Aorta (tissue), 5 donors: Measurements from ENCODE around the gene MAPK10. TPM values are rescaled to one million over a fixed set of nuclear protein-coding genes. Genes with fewer than 3 reads are reported as not detected.
"Not testable (repeated sequence)": the region's sequence is repeated elsewhere in the genome, so short reads cannot be mapped to it uniquely, and the experiment has no call there.

Source experiments
- ATAC-seq: fragments of 200-7000 bp; cut with Tn5 transposase; one replicate; pipeline ENCODE4 v1.9.1; 2022; ENCODE audit warnings: moderate library complexity; ENCODE audit not compliant: low FRiP score
- DNase-seq, 2 donors: peaks; one replicate each; pipeline ENCODE4 v3.0.0-alpha.2; 2020
- H3K27ac ChIP-seq, 2 donors: one replicate each; pipeline ENCODE4 v1.5.1; 2013; ENCODE audit warnings: low read length in 2 of 2, mild to moderate bottlenecking in 2 of 2, moderate library complexity in 2 of 2, control low read depth in 1 of 2, inconsistent platforms in 1 of 2, low read depth in 1 of 2
- H3K27me3 ChIP-seq, 2 donors: one replicate each; pipeline ENCODE4 v1.6.1; 2013; ENCODE audit warnings: control low read depth in 1 of 2, low read length in 1 of 2, mild to moderate bottlenecking in 1 of 2, moderate library complexity in 1 of 2; ENCODE audit not compliant: insufficient read depth in 2 of 2, control insufficient read depth in 1 of 2
- H3K36me3 ChIP-seq, 2 donors: one replicate each; pipeline ENCODE4 v1.6.1; 2013; ENCODE audit warnings: control low read depth in 1 of 2, low read length in 1 of 2, mild to moderate bottlenecking in 1 of 2; ENCODE audit not compliant: insufficient read depth in 2 of 2, control insufficient read depth in 1 of 2
- H3K4me1 ChIP-seq, 2 donors: one replicate each; pipeline ENCODE4 v1.6.1; 2013; ENCODE audit warnings: low read length in 2 of 2, control low read depth in 1 of 2, mild to moderate bottlenecking in 1 of 2, moderate library complexity in 1 of 2; ENCODE audit not compliant: insufficient read depth in 2 of 2, control insufficient read depth in 1 of 2
- H3K4me3 ChIP-seq, 2 donors: one replicate each; pipeline ENCODE4 v1.5.1; 2013; ENCODE audit warnings: low read length in 2 of 2, control low read depth in 1 of 2, mild to moderate bottlenecking in 1 of 2
- H3K9me3 ChIP-seq: one replicate; pipeline ENCODE4 v1.6.1; 2013; ENCODE audit warnings: mild to moderate bottlenecking, low read length; ENCODE audit not compliant: control insufficient read depth
- WGBS, 2 donors: extraction: QIAGEN DNeasy Blood & Tissue Kit; methylation state at CpG; one replicate each; pipeline ENCODE4 v1.1.7; 2013; 5-methylcytosine and 5-hydroxymethylcytosine counted together
- intact Hi-C, 2 donors: fragments of 100-400 bp; cut with DNase I; formaldehyde crosslinking; loops; one replicate each; pipeline versions ENCODE4 v1.14.2 to v1.15.0; 2022
- polyA plus RNA-seq, 2 donors: library from polyadenylated mRNA; stranded (reverse); fragments of 200-250 nt; gene quantifications; one replicate each; pipeline ENCODE4 v1.2.3, GENCODE V29; 2013
- total RNA-seq, 2 donors: library from RNA; stranded (reverse); fragmentation: NEBNext Ultra II Directional; extraction: Animal tissue kit (Norgen Biotek cat#: 25700); gene quantifications; one replicate each; pipeline ENCODE4 v1.2.1, GENCODE V29; 2021
- donor health status: healthy with polysubstance abuse.
- donor health status: Bipolar disorder and iron deficiency.
- donor health status: DM: no; HTN: no; CAD: no.
- donor health status: DM: no; HTN: no; CAD: no.
- donor health status: DM: yes; HTN: yes; CAD: no.

The MAPK10 gene
- total and polyA plus RNA-seq, 4 donors, result 12.4 to 40.0 (median 24.1) TPM

- ATAC-seq (no peak), DNase-seq (no peak)
- WGBS, 2 donors, result 73 to 77% methylated on average over 1 of the region's 1 CpG
- Histone ChIP-seq H3K4me3 (no peak overlapping the region), H3K36me3 (no peaks in the 10 kb centered on the region), H3K27me3 (no peaks in the 10 kb centered on the region), H3K9me3 (no peaks in the 10 kb centered on the region), H3K27ac (no peak overlapping the region), H3K4me1 (no peaks in the 10 kb centered on the region)
- intact Hi-C loops, result no loop called here
Measured at GRCh38 chr4:86181585-86181984, 178.3 kb downstream of the MAPK10 start.

DNA sequence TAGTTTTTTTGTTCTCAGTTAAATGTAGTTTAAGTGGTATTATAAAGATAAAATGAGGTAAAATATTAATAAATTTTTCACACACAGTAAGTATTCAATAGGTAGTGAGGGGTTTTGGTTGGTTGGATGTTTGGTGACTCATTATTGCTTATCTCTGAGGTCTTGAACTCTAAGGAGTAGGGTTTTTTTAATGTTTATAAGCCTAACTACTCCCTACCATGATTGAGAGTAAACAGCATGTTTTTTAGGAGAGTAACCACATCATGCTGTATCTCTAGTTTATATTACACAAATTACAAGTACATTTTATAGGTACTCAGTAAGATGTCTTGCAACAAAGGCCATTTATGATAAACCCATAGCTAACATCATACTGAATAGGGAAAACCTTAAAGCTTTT, 181.6 kb downstream of the MAPK10 start:
- no peak overlapping the region for H3K4me3 ChIP-seq
- intact Hi-C loops, result no loop called here
- no peaks in the 10 kb centered on the region for H3K9me3 ChIP-seq
- no peaks in the 10 kb centered on the region for H3K36me3 ChIP-seq
- H3K4me1 ChIP-seq, result no peaks in the 10 kb centered on the region
- DNase-seq (no peak), ATAC-seq (no peak)
- no peak overlapping the region for H3K27ac ChIP-seq
- H3K27me3 ChIP-seq, result no peaks in the 10 kb centered on the region

GRCh38 chr4:86174506-86174905, 185.3 kb downstream of the MAPK10 start:
- intact Hi-C loops, result no loop called here
- H3K4me3 ChIP-seq, result no peak overlapping the region
- no peaks in the 10 kb centered on the region for H3K27me3 ChIP-seq
- no peak for ATAC-seq
- H3K36me3 ChIP-seq, result no peaks in the 10 kb centered on the region
- H3K27ac ChIP-seq, result no peak overlapping the region
- no peaks in the 10 kb centered on the region for H3K4me1 ChIP-seq
- H3K9me3 ChIP-seq, result no peaks in the 10 kb centered on the region
- no peak for DNase-seq
- WGBS, 2 donors, result 74 to 78% methylated on average over 1 of the region's 1 CpG

GRCh38 chr4:86168335-86168734, 191.5 kb downstream of the MAPK10 start:
- H3K27ac ChIP-seq, H3K4me1 ChIP-seq, DNase-seq, H3K27me3 ChIP-seq, H3K4me3 ChIP-seq, ATAC-seq, intact Hi-C loops, H3K36me3 ChIP-seq, H3K9me3 ChIP-seq: not testable (repeated sequence)
- 87 to 97% methylated on average over 10 of the region's 10 CpGs for WGBS, 2 donors

GRCh38 chr4:86160426-86160825, 199.4 kb downstream of the MAPK10 start:
- H3K27me3 ChIP-seq, result no peaks in the 10 kb centered on the region
- ATAC-seq, result no peak
- DNase-seq, result no peak
- H3K4me1 ChIP-seq, result no peaks in the 10 kb centered on the region
- 78 to 84% methylated on average over 2 of the region's 2 CpGs for WGBS, 2 donors
- no peaks in the 10 kb centered on the region for H3K36me3 ChIP-seq
- intact Hi-C loops, result no loop called here
- no peak overlapping the region for H3K4me3 ChIP-seq
- no peaks in the 10 kb centered on the region for H3K9me3 ChIP-seq
- H3K27ac ChIP-seq, result no peak overlapping the region

- intact Hi-C loops, result no loop called here
- ATAC-seq (no peak), DNase-seq (no peak)
Measured at GRCh38 chr4:86159216-86159615, 200.6 kb downstream of the MAPK10 start.

DNA sequence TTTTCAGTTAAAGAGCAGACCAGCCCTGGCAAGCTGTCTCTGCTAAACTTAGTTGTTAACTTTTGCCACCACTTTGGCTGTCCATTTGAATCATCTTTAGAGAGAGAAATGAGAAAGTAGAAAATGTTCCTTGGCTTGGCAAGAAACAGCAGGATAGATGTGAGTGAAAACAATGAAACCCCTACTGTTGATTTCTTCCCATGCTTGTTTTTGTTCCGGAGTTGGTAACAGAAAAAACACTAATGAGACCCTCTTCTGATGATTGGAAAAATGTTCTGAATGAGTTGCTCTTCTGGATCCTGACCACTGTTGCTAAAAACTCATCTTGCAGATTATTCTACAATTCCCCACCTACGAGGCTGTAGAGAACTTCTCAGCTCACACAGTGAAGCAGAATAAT, 203.3 kb downstream of the MAPK10 start:
- 76 to 80% methylated on average over 2 of the region's 2 CpGs for WGBS, 2 donors
- intact Hi-C loops, result no loop called here
- Histone ChIP-seq H3K4me3 (no peak overlapping the region), H3K9me3 (no peaks in the 10 kb centered on the region), H3K36me3 (no peaks in the 10 kb centered on the region), H3K4me1 (no peaks in the 10 kb centered on the region), H3K27ac (no peak overlapping the region), H3K27me3 (no peaks in the 10 kb centered on the region)
- ATAC-seq (no peak), DNase-seq (no peak)

More at GRCh38 chr4:86159216-86159615, 200.6 kb downstream of the MAPK10 start:
- Histone ChIP-seq H3K4me1 (no peaks in the 10 kb centered on the region), H3K4me3 (no peak overlapping the region), H3K27me3 (no peaks in the 10 kb centered on the region), H3K27ac (no peak overlapping the region), H3K36me3 (no peaks in the 10 kb centered on the region), H3K9me3 (no peaks in the 10 kb centered on the region)
- 93 to 95% methylated on average over 4 of the region's 4 CpGs for WGBS, 2 donors

- ATAC-seq, result no peak
- Histone ChIP-seq H3K27ac (no peak overlapping the region), H3K9me3 (no peaks in the 10 kb centered on the region), H3K36me3 (no peaks in the 10 kb centered on the region), H3K4me1 (no peaks in the 10 kb centered on the region), H3K27me3 (no peaks in the 10 kb centered on the region), H3K4me3 (no peak overlapping the region)
- intact Hi-C loops, result no loop called here
- WGBS, 2 donors, result 94 to 95% methylated on average over 4 of the region's 4 CpGs
- no peak for DNase-seq
Measured at GRCh38 chr4:86155766-86156165, 204.1 kb downstream of the MAPK10 start.

DNA sequence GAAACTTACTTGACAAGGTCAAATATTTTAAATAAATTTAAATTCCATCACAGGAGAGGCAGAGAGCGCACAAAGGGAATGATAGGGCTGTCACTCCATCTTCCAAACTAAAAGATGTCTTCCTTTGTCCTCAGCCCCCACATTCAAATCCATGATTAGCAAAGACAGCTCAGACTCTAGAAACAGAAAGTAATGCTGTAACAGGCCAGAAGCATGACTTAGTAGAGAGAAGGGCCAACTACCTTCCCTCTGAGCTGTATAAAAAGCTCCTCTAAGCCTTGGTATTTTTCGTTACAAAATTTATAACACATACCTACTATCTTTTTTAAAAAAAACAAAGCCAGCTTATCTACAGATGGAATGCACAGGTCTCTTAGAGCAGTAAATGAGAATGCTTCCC, 207.4 kb downstream of the MAPK10 start:
- no peaks in the 10 kb centered on the region for H3K4me1 ChIP-seq
- no peaks in the 10 kb centered on the region for H3K27me3 ChIP-seq
- whole genome bisulfite sequencing, 2 donors, result 86 to 87% methylated on average over 2 of the region's 2 CpGs
- H3K9me3 ChIP-seq, result no peaks in the 10 kb centered on the region
- DNase-seq, result no peak
- intact Hi-C loops, result no loop called here
- no peak overlapping the region for H3K27ac ChIP-seq
- H3K4me3 ChIP-seq, result no peak overlapping the region
- no peak for ATAC-seq
- H3K36me3 ChIP-seq, result no peaks in the 10 kb centered on the region
